ENCODE results near the gene SERPINH1.

Gene SERPINH1

GRCh38 chr11:75562048-75562835 is at the start of gene SERPINH1:
Gene SERPINH1, plus strand, starts transcription at chr11:75562253. Its CDS starts 4,097 bp downstream, at chr11:75566350.
- DNase-seq = peak; percentile 59 to 61

DNA sequence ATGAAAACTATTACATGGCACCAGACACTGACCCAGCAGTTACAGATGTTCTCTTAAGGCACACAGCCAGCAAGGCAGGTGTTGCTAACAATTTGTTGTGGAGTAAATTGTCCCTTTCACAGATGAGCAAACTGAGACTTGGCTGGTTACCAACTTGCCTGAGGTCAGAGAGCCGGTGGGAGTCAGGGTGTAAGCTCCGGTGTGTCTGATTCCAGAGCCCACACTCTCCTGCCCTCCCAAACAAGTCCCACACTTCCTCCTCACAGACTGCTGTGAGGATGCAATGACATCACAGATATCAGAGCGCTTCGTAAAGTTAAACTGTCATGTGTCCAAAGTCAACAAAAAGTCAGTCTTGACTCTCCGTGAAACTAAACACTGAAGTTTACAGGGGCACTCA is 48.8 kb upstream of the SERPINH1 start:
- no peak for DNase-seq

DNA sequence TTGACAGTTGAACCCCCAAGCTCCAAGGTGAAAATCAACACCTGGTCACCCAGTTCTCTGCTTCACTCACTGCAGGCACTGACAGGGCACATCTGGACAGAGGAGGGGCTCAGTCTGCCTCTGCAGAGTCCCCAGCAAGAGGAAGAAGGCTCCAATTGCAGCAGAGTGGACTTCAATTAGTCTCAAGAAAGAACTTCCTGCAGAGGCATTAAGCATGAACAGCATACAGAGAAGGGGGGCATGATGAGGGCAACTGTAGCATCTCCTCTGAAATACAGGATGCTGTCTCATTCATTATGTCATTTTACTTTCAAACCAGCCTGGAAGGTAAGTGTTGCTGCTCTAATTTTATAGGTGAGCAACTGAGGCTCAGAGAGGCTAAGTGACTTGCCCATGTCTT is 47.5 kb upstream of the SERPINH1 start:
- no peak for DNase-seq

- no peak for DNase-seq
These were observed 45.9 kb upstream of the SERPINH1 start for GRCh38 chr11:75516140-75516539.

DNA sequence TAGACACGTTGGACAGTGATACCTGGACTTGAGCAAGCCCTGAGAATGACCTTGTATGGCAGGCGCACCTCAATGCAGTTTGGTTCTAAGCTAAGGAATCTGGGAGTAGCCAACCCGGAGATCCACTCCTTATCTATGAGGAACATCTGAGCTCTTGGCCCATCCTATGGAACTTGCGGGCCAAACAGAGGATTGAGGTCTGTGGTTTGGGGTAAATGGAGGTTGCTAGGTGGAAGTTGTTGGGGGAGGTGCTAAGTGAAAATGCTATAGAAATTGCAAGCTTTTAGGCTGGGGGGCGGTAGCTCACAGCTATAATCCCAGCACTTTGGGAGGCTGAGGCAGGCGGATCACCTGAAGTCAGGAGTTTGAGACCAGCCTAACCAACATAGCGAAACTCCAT is 45.2 kb upstream of the SERPINH1 start:
- DNase-seq = no peak

- DNase-seq = no peak
These were observed 43.9 kb upstream of the SERPINH1 start for GRCh38 chr11:75518204-75518549.

GRCh38 chr11:75518771-75519653 is 43.0 kb upstream of the SERPINH1 start:
- no peak for DNase-seq

DNA sequence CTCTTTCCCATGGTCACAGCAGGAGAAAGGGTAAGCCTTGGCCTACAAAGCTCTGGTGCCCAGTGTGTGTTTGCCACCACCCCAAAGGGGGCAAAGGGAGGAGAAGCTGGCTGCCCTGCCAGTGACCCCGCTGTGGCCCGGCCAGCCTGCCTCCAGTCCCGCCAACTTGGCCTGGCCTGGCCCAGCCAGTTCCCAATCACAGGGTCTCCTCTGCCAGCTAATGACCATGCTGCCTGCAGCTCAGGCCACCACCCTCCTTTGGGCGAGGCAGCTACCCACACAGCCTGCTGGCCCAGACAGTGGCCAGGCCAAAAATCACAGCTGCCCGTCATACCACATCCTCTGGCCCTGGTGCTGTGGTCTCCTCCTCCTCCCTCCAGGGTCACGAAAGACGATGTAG is 41.4 kb upstream of the SERPINH1 start:
- no peak for DNase-seq

DNA sequence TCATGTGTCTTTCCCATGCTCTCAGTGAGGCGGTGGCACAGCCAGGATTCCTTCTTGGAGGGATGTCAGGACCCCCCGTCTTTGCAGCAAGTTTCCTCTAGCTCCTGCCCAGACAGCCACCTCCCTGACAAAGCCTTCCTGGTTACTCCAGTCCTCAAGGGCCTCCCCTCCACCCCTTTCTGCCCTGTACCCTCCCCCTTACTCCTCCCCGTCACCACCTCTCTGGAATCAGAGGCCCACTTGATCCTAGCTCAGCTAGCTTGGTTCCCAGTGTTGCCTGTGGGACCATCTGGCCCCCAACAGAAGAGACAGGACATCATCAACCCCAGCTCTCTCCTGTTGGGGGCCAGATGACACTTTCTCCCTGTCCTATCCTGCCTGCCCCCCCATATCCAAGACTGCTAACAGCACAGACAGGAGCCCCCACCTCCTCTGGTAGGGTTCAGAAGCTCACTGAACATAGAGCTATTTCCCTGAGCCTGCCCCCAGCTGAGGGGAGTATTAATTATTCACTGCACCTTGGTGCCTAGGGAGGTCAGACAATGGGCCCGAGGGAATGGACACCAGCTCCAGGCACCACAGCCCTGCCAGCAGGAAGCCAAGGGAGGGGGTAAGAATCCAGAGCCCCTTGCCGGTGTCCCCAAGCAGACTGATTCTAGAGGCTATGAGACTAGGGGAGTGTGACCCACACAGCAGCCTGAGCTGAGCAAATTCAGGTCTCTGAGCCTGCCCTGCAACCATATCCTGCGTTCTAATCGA is 39.6 kb upstream of the SERPINH1 start:
- no peak for DNase-seq

DNA sequence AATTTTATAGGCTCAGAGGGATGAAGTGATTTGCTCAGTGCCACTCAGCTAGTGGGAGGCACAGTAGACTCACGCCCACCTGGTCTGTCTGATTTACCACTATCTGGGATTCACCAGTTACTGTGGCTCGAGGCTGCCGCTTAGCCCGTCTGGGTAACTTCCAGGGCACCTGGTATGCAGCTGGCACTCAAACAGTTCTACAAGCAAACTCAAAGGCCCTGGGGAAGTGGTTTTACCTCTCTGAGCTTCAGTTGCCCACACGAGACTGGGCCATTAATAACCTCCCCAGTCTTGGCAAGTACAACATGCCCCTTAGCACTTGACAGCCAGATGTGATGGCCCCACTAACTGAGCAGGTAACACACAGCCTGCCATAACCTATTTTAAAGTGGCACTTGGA is 38.9 kb upstream of the SERPINH1 start:
- DNase-seq = peak in 1 of 2 donors; percentile 7

- peak; percentile 4 to 17 for DNase-seq
These were observed 38.0 kb upstream of the SERPINH1 start for GRCh38 chr11:75523811-75524664.

DNA sequence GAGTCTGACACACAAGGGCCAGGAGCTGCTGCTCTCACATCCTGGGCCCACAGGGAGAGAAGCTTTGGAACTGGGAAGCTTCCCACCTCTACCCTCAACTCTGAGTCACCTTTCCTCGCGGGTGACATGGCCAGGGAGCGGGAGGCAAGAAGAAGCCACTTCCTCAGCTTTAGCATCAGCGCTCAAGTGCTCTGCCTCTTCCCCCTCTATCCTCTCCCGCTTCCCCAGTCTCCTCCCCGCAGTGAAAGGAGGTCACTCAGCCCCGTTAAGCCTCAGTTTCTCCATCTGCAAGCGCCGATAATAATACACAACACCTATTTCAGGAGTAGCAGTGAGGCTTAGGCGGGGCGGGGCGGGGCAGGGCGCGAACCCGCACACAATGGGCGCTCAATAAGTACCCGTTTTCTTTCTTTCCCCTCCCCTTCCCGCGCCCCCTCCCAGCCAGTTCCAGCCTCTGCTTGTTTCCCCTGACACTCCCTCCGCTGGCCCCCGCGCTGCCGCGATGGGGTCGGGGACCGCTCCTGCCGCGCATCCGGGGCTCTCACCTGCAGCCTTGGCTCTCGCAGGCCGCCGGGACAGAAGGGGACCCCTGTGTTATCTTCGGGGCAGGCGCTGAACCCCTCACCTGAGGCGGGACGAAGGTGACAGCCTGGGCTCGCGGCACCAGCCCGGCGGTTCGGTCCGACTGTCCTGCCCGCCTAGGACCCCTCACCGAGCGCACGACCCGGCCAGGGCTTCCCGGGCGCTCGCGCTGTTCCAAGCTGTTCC is 37.2 kb upstream of the SERPINH1 start:
- DNase-seq = peak; percentile 11 to 24

DNA sequence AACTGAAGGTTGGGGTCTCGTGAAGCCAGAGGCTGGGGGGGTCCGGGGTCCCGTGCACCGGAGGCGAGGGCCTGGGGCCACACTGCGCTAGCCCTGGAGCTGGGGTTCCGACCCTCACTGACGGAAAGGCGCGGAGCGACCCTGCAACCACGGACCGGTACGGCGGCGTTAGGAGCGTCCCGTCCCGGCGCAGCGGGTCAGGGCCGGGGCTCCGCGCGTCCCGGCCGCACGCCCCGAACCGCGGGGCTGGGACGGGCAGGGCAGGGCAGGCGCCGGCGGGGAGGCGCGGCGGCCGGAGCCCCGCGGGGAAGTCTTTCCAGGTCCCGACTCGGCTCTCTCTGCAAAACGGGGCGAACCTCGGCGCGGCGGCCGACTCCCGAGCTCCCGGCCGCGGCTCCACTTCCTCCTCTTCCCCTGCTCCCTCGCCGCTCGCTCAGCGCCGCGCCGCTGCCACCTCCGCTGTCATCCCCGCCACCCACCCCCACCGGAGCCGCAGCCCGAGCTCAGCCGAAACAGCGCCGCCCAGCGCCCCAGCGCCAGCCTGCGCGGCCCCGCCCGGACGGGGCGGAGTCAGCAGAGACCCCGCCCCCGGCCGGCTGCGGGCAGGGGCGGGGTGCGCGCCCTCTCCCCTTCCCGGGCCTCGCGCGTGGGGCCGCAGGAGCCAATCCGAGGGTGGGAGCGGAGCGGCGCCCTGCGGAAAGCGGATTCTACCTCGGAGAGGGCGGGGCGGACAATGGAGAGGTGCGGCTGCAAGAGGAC is 36.4 kb upstream of the SERPINH1 start, which contains the start of gene GDPD5:
GDPD5 (minus strand) TSS at position 509 of the 759 bp plus-strand sequence. CDS start 48,206 bp downstream, outside the sequence.
- DNase-seq = peak; percentile 88 to 89

GRCh38 chr11:75526192-75526541 is 35.9 kb upstream of the SERPINH1 start:
- no peak for DNase-seq

- DNase-seq = no peak
These were observed 34.9 kb upstream of the SERPINH1 start for GRCh38 chr11:75527130-75527529.

GRCh38 chr11:75527938-75528735 is 33.9 kb upstream of the SERPINH1 start:
- DNase-seq = no peak

DNA sequence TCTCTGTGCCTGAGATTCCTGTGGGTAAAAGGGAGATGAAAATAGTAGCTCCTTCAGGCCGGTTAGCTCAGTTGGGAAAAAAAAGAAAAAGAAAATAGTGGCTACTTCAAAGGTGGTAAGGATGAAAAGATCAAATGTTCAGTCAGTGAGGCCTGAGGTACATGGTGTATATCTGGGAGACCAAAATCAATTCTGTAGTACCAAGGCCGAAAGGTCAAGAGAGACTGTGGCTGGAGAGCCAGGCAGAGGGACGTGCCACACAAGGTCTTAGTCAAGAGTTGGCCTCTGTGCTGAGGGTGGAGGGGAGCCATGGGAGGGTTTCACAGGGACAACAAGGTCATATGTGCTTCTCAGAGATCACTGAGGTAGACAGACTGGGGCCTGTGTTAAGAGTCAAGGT is 31.5 kb upstream of the SERPINH1 start:
- DNase-seq = no peak

GRCh38 chr11:75531325-75531724 is 30.7 kb upstream of the SERPINH1 start:
- no peak for DNase-seq

GRCh38 chr11:75532200-75533048 is 29.6 kb upstream of the SERPINH1 start:
- DNase-seq = peak; percentile 80 to 86

Measured in CD4-positive, alpha-beta T cell treated with Interleukin-1 beta for 1 hour (primary cell).